Endothelial cell of hepatic sinusoid (primary cell): ENCODE measurements around the gene GEMIN2.
"Not testable (repeated sequence)": the region's sequence is repeated elsewhere in the genome, so short reads cannot be mapped to it uniquely, and the experiment has no call there.

ENCODE experiments used
- in situ Hi-C: cut with HindIII; loops from 2 replicates; pipeline ENCODE4 v1.10.0; 2017; ENCODE audit warnings: low sequenced_read_pairs

GEMIN2 gene, protein sequence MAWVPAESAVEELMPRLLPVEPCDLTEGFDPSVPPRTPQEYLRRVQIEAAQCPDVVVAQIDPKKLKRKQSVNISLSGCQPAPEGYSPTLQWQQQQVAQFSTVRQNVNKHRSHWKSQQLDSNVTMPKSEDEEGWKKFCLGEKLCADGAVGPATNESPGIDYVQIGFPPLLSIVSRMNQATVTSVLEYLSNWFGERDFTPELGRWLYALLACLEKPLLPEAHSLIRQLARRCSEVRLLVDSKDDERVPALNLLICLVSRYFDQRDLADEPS

GRCh38 chr14:39114073-39114838 lies at the start of gene GEMIN2:
Gene GEMIN2, plus strand, starts transcription at chr14:39114323. Its CDS starts 16 bp downstream, at chr14:39114339.
- in situ Hi-C loops, result no loop called here

GRCh38 chr14:39069169-39069805 lies 44.8 kb upstream of the GEMIN2 start:
- in situ Hi-C loops, result not testable (repeated sequence)

DNA sequence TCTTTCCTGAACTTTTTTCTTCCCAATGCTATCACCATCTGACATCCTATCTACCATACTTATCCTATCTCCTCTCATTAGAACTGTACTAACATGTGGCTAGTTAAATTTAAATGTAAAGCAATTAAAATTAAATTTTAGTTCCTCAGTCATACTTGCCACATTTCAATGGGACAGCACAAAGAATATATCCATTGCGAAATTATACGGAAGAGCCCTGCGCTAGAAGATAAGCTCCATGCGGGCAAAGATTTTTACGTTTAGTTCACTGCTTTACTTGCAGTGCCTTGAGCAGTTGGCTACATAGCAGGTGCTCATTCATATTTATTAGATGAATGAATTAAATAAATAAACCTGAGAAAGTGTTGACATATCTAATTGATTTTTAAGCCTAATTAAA lies 44.2 kb upstream of the GEMIN2 start:
- in situ Hi-C loops, result no loop called here

DNA sequence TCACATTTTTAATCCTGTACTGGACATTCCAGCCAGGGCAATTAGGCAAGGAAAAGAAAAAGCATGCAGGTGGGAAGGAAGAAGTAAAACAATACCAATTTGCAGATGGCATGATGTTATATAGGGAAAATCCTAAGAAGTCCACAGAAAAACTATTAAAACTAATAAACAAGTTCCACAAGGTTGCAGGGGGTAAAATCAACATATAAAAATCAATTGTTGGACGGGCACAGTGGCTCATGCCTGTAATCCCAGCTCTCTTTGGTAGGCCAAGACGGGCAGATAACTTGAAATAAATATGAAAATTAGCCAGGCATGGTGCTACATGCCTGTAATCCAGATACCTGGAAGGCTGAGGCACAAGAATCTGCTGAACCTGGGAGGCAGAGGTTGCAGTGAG lies 43.0 kb upstream of the GEMIN2 start:
- in situ Hi-C loops, result no loop called here

DNA sequence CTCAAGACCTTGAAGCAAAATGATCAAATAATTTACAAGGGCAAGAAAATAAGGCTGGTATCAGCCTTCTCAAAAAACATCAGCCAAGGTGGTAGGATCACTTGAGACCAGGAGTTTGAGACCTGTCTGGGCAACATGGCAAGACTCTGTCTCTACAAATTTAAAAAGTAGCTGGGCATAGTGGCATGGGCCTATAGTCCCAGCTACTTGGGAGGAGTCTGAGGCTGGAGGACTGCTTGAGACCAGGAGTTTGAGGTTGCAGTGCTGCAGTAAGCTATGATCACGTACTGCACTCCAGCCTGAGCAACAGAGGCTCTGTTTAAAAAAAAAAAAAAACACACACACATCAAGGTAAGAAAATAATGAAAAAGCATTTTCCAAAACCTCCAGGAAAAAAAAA lies 33.2 kb upstream of the GEMIN2 start:
- in situ Hi-C loops, result no loop called here

DNA sequence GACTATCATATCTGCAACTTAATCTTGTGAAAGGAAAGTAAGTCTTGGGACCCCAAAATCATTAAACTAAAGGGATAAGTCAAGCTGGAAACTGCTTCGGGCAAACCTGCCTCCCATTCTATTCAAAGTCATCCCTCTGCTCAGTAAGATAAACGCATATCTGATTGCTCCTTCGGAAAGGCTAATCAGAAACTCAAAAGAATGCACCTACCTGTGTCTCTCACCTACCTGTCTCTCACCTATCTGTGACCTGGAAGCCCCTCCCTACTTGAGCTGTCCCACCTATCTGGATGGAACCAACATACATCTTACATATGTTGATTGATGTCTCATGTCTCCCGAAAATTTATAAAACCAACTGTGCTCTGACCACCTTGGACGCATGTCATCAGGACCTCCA lies 31.0 kb upstream of the GEMIN2 start:
- in situ Hi-C loops, result no loop called here

DNA sequence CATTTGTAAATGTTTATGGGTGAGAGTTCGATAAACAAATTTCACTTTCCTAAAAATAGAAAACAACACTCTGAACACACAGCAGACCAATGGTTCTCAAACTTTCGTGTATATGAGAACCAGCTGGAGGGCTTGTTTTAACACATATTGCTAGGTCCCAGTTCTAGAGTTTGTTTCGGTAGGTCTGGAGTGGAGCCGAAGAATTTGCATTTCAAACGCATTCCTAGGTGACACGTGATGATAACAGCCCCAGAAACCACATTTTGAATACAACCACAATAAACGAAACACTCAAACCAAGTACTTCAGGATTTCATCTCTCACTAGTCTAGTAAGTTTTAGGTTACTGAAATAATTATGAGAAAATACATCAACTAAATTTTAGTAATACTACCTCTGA lies 28.2 kb upstream of the GEMIN2 start:
- in situ Hi-C loops, result no loop called here

DNA sequence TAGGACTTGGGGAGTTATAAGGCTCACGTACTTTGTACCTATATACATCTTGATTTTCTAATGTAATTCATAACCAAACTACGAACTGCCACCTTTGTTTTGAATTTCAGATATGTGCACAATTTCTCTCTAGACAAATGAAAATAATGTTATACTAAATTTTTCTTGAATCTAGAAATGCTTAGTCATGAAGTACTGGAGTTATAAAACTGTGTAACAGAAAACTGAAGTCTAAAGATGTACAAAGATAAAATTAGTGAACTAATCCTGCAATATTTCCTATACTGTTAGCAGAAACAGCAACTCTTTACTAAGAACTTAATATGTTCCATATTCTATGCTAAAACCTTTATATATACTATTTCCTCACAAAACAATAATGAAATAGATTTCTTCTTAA lies 26.6 kb upstream of the GEMIN2 start:
- in situ Hi-C loops, result no loop called here

GRCh38 chr14:39090548-39091111 lies 23.5 kb upstream of the GEMIN2 start:
- in situ Hi-C loops, result no loop called here

DNA sequence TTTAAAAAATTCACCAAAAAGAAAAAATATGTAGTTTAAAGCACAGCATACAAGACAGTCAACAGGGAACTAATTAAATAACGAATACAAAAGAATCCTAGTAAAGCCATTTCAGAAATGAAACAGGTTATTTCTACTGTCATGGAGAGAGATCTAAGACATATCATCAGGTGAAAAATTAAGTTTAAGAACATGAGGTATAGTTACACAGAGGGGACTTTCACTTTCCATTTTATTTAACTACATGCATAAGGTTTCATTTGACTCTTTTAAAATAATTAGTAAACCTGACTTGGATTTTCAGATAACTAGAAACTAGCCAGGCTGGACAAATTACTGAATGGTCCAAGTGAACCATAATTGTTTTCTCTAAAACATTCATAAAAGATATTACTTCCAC lies 22.4 kb upstream of the GEMIN2 start:
- in situ Hi-C loops, result no loop called here

GRCh38 chr14:39094515-39094914 lies 19.6 kb upstream of the GEMIN2 start:
- in situ Hi-C loops, result no loop called here

DNA sequence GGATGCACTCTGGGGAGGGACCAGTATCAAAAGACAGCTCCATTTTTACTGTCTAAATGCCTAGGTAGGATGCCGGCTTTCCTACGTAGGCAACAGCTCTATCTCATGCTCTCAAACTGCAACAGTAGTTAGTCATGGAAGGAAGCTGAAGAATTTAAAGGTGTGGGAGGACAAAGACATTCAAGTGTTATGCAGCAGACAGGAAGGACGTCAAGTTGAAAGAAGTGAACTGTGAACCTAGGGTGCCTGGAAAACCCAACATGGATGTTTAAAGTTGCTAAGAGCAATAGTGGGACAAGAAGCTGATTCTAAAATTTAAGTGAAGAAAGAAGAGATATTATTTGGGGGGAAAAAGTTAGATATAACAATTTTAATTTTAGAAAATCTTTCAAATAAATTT lies 17.0 kb upstream of the GEMIN2 start:
- in situ Hi-C loops, result no loop called here

DNA sequence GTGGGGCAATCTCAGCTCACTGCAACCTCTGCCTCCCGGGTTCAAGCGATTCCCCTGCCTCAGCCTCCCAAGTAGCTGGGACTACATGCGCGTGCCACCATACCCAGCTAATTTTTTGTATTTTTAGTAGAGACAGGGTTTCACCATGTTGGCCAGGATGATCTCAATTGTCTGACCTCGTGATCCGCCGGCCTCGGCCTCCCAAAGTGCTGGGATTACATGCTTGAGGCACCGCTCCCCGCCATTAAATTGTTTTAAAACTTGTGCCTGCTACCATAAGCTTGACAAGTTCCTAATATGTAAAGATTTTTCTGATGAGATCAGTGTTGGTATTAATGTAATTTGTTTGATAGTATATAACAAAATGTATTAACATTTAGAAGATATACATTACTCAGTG lies 14.9 kb upstream of the GEMIN2 start:
- in situ Hi-C loops, result not testable (repeated sequence)

DNA sequence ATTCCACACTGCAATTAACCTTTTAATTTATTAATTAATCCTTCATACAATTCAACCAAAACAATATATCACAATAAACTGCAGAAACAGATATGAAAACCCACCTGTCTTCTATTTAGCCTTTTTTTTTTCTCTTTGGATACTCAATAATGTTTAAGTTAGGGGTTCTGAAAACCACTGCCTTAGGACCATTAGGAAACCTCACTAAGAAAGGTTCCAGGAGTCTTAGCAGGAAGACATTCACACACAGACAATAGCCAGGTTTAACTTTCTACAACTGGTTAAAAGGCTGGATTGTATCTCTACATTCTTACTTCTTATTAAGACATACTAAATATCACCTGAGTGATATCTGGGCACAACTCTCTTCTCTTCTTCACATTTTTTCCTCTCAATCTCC lies 14.4 kb upstream of the GEMIN2 start:
- in situ Hi-C loops, result no loop called here

DNA sequence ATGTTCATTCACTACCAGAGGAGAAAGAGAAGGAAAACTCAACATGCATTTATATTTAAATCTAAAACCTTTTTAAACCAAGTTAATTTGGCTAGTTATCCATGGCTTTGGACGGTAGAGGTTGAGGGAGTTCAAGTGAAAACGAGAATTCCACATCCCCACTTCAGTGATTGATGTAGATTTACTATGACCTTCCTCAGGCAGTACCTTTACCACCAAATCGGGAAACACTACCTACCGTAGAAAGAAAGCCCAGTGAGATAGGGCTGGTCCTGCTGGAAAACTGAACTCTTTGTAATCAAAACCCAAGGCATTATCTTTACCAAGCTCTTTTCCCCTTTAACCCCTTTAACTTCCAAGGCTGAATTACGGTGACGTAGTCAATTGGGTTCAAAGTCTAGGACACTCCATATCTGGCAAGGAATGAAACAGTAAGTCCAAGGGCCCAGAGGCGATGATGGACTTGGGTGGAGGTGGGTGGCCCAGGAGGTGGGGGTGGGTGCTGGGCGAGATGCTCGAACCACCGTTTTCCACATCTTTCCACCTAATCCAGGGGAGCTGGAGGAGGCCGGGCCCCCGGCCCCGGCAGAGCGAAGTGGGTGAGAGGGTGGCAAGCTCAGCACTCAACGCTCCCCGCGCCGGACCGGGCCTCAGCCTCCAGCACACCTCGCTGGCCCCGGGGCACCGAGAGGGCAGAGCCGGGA lies 11.7 kb upstream of the GEMIN2 start:
- in situ Hi-C loops, result no loop called here

- in situ Hi-C loops, result no loop called here
These were observed 10.9 kb upstream of the GEMIN2 start, which contains the start of gene SEC23A for GRCh38 chr14:39102969-39103957. Gene SEC23A, minus strand, starts transcription at chr14:39103235. Its CDS starts 7,117 bp downstream, at chr14:39096118.

DNA sequence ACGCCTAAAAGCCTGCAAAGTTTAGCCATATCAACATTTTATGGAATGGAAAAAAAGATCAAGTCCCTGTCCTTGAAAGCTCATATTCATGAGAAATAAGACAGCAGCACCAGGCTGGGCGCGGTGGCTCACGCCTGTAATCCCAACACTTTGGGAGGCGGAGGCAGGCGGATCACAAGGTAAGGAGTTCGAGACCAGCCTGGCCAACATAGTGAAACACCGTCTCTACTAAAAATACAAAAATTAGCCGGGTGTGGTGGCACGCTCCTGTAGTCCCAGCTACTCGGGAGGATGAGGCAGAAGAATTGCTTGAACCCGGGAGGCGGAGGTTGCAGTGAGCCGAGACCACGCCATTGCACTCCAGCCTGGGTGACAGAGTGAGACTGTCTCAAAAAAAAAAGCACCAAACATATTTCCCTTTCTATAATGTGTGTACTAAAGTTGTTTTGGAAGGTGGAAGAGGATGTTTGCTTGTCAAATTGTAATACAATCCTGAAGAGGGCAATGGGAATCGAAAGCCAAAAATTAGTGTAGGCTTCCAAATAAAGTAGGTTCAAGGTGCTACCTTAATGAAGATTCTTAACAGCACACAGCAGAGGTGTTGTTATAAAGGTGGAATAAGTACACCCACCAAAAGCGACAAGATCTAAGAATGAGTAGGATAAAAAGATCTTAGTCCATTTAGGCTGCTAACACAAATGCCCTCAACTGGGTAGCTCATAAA lies 9.9 kb upstream of the GEMIN2 start:
- in situ Hi-C loops, result not testable (repeated sequence)

DNA sequence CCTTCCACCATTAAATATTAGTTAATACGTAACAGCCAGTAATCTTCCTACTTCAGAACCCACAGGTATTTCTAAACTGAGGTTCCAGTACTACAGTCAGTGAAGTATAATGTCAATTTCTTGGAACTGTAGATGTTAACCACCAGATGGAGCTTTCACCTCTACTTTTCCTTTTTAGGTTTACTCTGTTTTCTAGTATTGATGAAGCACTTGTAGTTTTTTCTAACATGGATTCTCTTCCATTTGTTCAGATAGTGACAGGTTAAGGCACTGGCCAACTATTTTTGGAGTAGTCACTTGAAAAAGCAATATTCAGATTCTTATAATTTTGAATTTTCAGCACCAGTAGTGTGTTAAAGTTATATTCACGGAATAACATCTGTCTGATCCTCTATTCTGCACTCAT lies 6.5 kb upstream of the GEMIN2 start:
- in situ Hi-C loops, result no loop called here

- in situ Hi-C loops, result no loop called here
These were observed 5.3 kb upstream of the GEMIN2 start for GRCh38 chr14:39108791-39109190.
